ENCODE results near the gene FARP1.

FARP1 gene

GRCh38 chr13:98474761-98475160, 331.9 kb downstream of the FARP1 start:
- no peaks in the 10 kb centered on the region for H3K9me2 ChIP-seq (replicated peaks; ENCODE audit: control insufficient read depth, low read length)
- H3K27ac ChIP-seq (ENCODE audit: low read depth, low read length), result no peak overlapping the region
- H3K4me1 ChIP-seq (ENCODE audit: control insufficient read depth, low read length), result peaks cover 20% of the 10 kb centered on the region
- H4K20me1 ChIP-seq (ENCODE audit: control insufficient read depth, insufficient read depth, low read depth, low read length), result no peaks in the 10 kb centered on the region
- no peaks in the 10 kb centered on the region for H3K27me3 ChIP-seq (ENCODE audit: control insufficient read depth, low read length)
- H3K4me2 ChIP-seq (ENCODE audit: low read length), result no peak overlapping the region
- no peak overlapping the region for H3K4me3 ChIP-seq (ENCODE audit: low read length)
- H3F3A ChIP-seq (ENCODE audit: control insufficient read depth, insufficient read depth), result no peaks in the 10 kb centered on the region; the same call in 1 of the 2 replicates
- TF ChIP-seq, protein P1, sequence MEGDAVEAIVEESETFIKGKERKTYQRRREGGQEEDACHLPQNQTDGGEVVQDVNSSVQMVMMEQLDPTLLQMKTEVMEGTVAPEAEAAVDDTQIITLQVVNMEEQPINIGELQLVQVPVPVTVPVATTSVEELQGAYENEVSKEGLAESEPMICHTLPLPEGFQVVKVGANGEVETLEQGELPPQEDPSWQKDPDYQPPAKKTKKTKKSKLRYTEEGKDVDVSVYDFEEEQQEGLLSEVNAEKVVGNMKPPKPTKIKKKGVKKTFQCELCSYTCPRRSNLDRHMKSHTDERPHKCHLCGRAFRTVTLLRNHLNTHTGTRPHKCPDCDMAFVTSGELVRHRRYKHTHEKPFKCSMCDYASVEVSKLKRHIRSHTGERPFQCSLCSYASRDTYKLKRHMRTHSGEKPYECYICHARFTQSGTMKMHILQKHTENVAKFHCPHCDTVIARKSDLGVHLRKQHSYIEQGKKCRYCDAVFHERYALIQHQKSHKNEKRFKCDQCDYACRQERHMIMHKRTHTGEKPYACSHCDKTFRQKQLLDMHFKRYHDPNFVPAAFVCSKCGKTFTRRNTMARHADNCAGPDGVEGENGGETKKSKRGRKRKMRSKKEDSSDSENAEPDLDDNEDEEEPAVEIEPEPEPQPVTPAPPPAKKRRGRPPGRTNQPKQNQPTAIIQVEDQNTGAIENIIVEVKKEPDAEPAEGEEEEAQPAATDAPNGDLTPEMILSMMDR (IDR thresholded peaks at IDR 0.05; ENCODE audit: low read depth, low read length, poor library complexity, severe bottlenecking), result no peak
- no peak for TF ChIP-seq EZH2phosphoT487 (IDR thresholded peaks at IDR 0.05; ENCODE audit: borderline replicate concordance, low read length)
- H3K79me2 ChIP-seq (ENCODE audit: control insufficient read depth, low read length), result peaks cover 57% of the 10 kb centered on the region
- H3K9me3 ChIP-seq (ENCODE audit: control insufficient read depth, insufficient read depth, low read length), result peaks cover 18% of the 10 kb centered on the region; the same call in 1 of the 2 replicates
- H3K36me3 ChIP-seq (ENCODE audit: control insufficient read depth, low read length), result peaks cover 71% of the 10 kb centered on the region

- Histone ChIP-seq H3F3A (ENCODE audit: control insufficient read depth, insufficient read depth) (no peaks in the 10 kb centered on the region; the same call in 1 of the 2 replicates), H4K20me1 (ENCODE audit: control insufficient read depth, insufficient read depth, low read depth, low read length) (no peaks in the 10 kb centered on the region), H3K9me3 (ENCODE audit: control insufficient read depth, insufficient read depth, low read length) (peaks cover 18% of the 10 kb centered on the region; the same call in 1 of the 2 replicates), H3K27me3 (ENCODE audit: control insufficient read depth, low read length) (no peaks in the 10 kb centered on the region), H3K36me3 (ENCODE audit: control insufficient read depth, low read length) (peaks cover 70% of the 10 kb centered on the region), H3K4me2 (ENCODE audit: low read length) (no peak overlapping the region), H3K79me2 (ENCODE audit: control insufficient read depth, low read length) (peaks cover 56% of the 10 kb centered on the region), H3K9me2 (replicated peaks; ENCODE audit: control insufficient read depth, low read length) (no peaks in the 10 kb centered on the region), H3K4me1 (ENCODE audit: control insufficient read depth, low read length) (peaks cover 20% of the 10 kb centered on the region), H3K4me3 (ENCODE audit: low read length) (no peak overlapping the region), H3K27ac (ENCODE audit: low read depth, low read length) (no peak overlapping the region)
- TF ChIP-seq, protein P1 (IDR thresholded peaks at IDR 0.05; ENCODE audit: low read depth, low read length, poor library complexity, severe bottlenecking), result no peak
- TF ChIP-seq EZH2phosphoT487 (IDR thresholded peaks at IDR 0.05; ENCODE audit: borderline replicate concordance, low read length), result no peak
Measured at GRCh38 chr13:98475522-98475921, 332.6 kb downstream of the FARP1 start.

DNA sequence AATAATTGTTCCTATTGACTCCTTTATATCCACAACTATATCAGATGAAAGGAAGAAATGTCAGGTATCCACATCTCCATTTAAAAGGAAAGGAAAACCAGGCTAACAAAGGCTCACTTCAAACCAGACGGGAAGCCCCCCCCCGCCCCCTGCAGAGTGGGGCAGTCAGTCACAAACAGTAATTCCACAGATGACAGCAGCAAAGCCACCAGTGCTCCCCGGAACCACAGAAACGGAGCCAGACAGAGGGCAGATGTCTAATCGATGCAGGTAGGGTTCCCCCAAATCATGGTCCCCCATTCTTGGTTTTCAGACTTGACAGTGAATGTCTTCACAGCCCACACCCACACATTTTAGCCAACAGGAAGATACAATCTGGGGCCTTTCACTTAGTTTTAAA, 333.2 kb downstream of the FARP1 start:
- Histone ChIP-seq H3K4me2 (ENCODE audit: low read length) (peak overlapping the region; percentile 37; the same call in 1 of the 2 replicates), H3K27ac (ENCODE audit: low read depth, low read length) (no peak overlapping the region), H3K4me3 (ENCODE audit: low read length) (no peak overlapping the region), H4K20me1 (ENCODE audit: control insufficient read depth, insufficient read depth, low read depth, low read length) (no peaks in the 10 kb centered on the region), H3K79me2 (ENCODE audit: control insufficient read depth, low read length) (peaks cover 60% of the 10 kb centered on the region), H3K9me3 (ENCODE audit: control insufficient read depth, insufficient read depth, low read length) (peaks cover 18% of the 10 kb centered on the region; the same call in 1 of the 2 replicates), H3K9me2 (replicated peaks; ENCODE audit: control insufficient read depth, low read length) (no peaks in the 10 kb centered on the region), H3K36me3 (ENCODE audit: control insufficient read depth, low read length) (peaks cover 70% of the 10 kb centered on the region), H3K27me3 (ENCODE audit: control insufficient read depth, low read length) (no peaks in the 10 kb centered on the region), H3K4me1 (ENCODE audit: control insufficient read depth, low read length) (peaks cover 20% of the 10 kb centered on the region), H3F3A (ENCODE audit: control insufficient read depth, insufficient read depth) (no peaks in the 10 kb centered on the region; the same call in 1 of the 2 replicates)
- no peak for TF ChIP-seq EZH2phosphoT487 (IDR thresholded peaks at IDR 0.05; ENCODE audit: borderline replicate concordance, low read length)
- TF ChIP-seq, protein P1 (IDR thresholded peaks at IDR 0.05; ENCODE audit: low read depth, low read length, poor library complexity, severe bottlenecking), result no peak

Data from DOHH2 (cell line).